Measurements from ENCODE around the gene LOX.
"Not testable (repeated sequence)": the region's sequence is repeated elsewhere in the genome, so short reads cannot be mapped to it uniquely, and the experiment has no call there.

LOX gene

GRCh38 chr5:122095158-122095557 is 17.1 kb upstream of the LOX start:
- DNase-seq: no peak

DNA sequence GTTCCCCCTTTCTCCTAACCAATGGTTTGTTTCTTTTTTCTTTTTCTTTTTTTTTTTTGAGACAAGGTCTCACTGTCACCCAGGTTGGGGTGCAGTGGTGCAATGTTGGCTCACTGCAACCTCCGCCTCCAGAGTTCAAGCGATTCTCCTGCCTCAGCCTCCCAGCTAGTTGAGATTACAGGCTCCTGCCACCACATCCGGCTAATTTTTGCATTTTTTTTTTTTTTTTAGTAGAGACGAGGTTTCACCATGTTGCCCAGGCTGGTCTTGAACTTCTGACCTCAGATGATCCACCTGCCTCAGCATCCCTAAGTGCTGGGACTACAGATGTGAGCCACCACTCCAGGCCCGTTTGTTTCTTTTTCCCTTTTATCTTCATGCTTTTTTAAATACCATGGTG is 16.2 kb upstream of the LOX start:
- not testable (repeated sequence) for DNase-seq

GRCh38 chr5:122093415-122094180 is 15.5 kb upstream of the LOX start:
- DNase-seq: no peak

- peak; percentile 30 for DNase-seq
Measured at GRCh38 chr5:122091936-122092600, 14.0 kb upstream of the LOX start.

- DNase-seq: no peak
Measured at GRCh38 chr5:122089096-122090013, 11.3 kb upstream of the LOX start.

DNA sequence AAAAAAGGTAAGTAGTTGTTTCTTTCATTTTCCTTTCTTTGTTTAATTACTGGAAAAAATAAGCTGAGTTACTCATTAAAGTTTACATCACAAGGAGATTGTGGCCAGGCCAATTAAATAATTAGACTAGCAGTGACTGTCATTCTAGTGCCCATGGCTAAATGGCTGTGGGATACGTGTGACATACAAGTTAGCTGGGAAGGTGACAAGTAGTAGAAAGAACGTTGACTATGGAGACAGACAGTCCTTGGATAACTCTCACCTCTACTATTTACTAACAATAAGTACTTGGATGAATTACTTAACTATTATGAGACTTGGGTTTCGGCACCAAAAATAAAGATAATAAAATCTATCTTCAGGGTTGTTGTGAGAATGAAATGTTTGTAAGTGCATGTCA is 7.0 kb upstream of the LOX start:
- DNase-seq: no peak

DNA sequence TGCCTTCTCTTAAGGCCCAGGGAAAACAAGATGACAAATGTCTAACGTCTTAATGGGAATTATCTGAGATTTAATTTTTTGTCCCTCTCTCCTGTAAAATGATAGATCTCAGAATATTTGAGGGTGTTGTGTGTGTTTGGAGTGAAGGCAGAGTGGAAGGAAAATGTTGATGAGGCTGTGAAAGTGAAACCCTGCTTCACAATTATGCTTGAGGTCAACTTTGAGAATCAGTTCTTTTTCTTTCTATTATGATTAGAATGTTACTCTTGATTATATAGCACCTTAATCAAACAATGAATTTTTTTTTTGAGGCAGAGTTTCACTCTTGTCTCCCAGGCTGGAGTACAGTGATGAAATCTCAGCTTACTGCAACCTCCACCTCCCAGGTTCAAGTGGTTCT is 5.5 kb upstream of the LOX start:
- no peak for DNase-seq

DNA sequence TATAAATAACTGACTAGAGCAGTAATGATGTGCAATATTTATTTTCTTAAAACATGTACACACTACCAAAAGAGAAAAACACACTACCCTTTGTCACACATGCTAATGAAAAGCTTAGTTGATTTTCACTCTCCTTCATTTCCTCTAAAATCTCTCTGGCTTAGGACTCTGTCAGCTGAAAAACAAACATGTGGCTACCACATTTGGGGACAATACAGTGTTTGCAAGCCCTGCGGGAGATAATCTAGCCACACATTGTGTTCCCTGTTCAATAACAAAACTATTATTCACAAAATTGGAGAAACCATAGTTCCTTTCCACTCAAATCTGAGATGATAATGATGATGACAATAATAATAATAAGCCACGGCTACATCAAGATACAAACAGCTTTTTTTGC is 3.5 kb upstream of the LOX start:
- DNase-seq: no peak

GRCh38 chr5:122077366-122078115 is 518 bp downstream of the LOX start:
- no peak for DNase-seq

DNA sequence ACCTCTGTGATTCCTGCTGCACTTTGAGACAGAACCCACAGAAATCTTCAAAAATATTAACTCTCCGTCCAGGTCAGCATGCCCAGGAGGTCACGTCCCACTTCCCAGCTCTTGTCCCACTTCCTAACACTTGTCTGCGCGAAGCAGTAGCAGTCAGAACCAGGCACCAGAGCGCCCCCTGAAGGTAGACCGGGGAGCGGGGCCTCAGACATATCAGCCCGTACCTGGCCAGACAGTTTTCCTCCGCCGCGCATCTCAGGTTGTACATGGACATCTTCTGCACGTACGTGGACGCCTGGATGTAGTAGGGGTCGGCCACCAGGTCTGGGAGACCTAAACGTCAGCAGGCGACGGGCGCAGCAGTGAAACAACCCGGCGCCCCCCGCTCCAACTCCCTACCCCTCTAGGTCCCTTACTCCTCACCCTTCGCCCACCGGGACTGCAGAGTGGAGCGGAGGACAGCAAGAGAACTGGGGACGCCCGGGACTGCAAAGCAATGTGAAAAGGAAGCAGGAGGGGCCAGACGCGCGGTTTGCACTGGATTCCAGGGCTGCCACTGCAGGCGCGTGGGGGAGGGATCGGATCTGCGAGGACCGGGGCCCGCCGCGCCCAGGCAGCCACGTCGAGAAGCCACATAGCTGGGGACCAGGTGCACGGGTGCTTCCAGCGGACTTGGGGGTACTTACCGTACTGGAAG is 1.2 kb downstream of the LOX start:
- peak; percentile 43 for DNase-seq

- no peak for DNase-seq
Measured at GRCh38 chr5:122076050-122076461, 2.0 kb downstream of the LOX start.

DNA sequence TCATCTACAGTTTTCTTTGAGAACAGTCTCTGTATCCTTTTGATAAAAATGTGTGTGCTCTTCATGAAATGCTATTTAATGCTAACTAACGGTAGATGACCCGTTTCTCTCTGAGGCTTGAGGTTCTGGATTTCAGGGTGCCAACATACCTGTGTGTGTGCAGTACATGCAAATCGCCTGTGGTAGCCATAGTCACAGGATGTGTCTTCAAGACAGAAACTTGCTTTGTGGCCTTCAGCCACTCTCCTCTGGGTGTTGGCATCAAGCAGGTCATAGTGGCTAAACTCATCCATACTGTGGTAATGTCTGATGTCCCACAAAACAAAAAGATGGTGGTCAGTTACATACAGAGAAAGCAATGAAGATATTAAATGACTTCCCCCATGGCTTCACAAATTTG is 4.2 kb downstream of the LOX start:
- DNase-seq: no peak

DNA sequence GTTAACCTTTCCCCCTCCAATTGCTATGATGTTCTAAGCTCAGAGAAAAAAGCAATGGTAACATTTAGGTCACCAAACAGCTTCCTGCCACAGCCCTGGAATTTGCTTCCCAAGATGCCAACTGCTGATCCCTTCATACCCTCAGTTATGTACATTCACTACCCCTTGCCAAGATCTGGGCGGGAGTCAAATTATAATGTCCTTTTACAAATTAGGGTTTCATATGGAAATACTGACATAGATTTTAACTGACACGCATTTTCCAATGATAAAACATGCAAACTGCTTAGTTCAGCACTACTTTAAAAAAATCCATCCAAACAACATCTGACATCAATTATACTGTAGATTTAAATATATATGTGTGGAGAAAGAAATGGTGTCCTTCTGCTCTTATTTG is 5.0 kb downstream of the LOX start:
- DNase-seq: no peak

DNA sequence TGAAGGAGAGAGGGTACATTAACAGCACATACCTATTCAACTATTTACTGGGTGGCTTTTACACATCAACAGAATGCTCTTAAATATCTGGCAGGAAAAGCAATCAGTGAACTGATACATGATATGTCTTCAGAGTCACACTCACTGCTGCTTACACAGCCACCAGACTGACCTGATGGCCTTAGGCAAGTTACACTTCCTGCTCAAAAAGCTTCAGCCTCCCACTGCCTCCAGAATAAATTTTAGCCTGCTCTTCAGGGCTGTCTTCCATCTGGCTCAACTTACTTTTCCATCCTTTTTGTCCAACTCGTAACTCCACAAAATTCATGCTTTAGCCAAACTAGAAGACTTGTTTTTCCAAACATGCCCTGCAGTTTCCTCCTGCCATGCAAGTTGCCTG is 10.7 kb downstream of the LOX start:
- DNase-seq: no peak

DNA sequence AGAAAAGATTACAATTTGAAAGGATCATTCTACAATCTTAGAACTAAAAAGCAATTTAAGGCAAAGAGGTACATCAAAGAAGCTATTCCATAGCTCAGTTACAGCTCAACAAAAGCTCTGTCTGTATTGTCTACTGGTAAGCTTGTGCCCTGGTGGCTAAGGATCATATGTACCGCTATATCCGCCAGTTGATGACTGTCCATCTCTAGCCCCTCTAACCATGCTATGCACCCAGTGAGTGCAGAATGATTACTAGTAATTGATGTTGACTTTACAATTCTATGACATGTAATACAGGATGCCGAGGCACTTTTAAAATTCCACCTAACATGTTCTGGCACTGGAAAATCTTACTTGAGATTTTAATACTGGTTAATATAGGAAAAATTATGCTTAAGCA is 13.1 kb downstream of the LOX start:
- no peak for DNase-seq

DNA sequence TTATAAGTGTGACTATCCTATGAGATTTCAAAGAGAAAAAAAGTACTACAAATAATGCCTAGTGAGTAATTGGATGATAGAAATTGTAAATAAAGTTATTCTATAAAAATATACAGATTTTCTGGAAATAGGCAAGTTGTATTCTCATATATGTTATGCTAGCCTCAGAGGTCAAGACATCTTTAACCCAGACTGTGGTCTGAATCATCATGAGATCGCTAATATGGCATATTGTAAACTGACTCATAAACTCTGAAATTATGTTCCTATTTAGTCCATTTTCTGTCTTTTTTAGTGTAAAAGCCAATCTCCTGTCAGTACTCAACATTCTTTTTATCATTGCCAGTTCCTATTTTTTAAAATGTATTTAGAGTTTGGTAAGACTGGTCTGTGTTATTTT is 14.2 kb downstream of the LOX start:
- no peak for DNase-seq

GRCh38 chr5:122062205-122062604 is 15.9 kb downstream of the LOX start:
- DNase-seq: no peak

DNA sequence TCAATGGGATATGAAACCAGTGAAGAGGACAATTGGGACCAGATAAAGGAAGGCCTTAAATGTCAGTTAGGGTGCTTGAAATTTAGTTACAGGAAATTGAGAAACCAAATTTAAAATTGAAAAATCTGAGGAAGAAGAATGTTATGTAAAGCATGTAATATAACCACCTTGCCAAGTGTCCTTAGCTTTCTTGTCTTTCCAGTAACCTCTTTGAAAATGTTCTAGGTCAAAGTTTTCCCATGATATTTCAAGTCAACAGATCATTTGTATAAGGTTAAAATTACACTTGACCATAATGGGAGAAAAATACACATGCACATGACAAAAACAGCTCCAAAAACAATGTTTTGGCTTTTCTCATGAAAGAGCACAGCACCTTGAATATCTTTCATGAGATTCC is 21.1 kb downstream of the LOX start:
- DNase-seq: no peak

DNA sequence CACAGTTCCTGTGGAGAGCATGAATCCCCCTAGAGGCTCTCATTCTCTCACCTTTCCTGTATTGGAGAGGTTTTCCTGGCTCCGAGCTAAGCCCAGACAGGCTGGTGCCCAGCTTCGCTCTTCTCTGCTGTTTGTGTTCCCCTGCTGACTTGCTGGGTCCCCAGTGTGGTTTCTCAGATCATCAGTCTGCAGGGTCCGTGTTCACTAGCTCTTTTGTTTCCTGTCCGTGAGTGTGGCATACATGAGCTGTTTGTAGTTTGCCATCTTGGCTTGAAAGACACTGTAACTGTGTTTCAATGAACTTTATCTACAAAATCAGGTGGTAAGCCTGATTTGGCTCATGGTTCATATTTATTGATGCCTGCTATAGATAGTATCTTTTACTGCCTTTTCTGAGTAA is 23.8 kb downstream of the LOX start:
- DNase-seq: no peak

- DNase-seq: no peak
Measured at GRCh38 chr5:122053181-122054109, 24.6 kb downstream of the LOX start.

GRCh38 chr5:122051569-122051968 is 26.5 kb downstream of the LOX start:
- DNase-seq: no peak
